Activated CD4-positive, alpha-beta T cell treated with anti-CD3 and anti-CD28 coated beads, Interleukin-2, amount 50 U/mL, for 24 hours (primary cell): ENCODE results near the gene DCAF17.
"Not testable (repeated sequence)": the region's sequence is repeated elsewhere in the genome, so short reads cannot be mapped to it uniquely, and the experiment has no call there.

Source experiments
- DNase-seq, 2 donors: peaks; one replicate each; pipeline ENCODE4 v3.0.0-alpha.2; 2020; ENCODE audit warnings: low read depth in 1 of 2, low spot score in 1 of 2

Gene DCAF17

GRCh38 chr2:171512683-171513195 is 78.7 kb downstream of the DCAF17 start:
- no peak for DNase-seq

DNA sequence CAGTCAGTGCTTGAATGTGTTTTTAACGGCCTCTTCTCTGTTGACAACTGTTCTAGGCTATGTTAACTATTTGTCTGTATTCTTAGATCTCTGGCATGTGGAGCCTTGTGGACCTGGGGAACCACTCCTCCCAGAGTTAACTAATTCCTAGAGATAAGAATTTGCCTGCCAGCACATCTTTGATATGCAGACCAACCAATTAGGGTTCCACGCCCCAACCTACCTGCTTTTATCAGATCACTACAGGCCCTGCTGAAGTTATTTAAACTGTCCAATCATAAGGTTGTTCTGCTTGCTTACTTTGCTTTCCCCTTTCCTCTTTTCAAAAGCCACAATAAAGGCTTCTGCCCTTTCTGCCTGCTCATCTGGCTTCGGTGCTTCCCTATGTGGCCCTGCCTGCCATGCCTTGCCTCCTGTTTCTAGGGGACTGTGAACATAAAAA is 79.7 kb downstream of the DCAF17 start:
- no peak for DNase-seq

DNA sequence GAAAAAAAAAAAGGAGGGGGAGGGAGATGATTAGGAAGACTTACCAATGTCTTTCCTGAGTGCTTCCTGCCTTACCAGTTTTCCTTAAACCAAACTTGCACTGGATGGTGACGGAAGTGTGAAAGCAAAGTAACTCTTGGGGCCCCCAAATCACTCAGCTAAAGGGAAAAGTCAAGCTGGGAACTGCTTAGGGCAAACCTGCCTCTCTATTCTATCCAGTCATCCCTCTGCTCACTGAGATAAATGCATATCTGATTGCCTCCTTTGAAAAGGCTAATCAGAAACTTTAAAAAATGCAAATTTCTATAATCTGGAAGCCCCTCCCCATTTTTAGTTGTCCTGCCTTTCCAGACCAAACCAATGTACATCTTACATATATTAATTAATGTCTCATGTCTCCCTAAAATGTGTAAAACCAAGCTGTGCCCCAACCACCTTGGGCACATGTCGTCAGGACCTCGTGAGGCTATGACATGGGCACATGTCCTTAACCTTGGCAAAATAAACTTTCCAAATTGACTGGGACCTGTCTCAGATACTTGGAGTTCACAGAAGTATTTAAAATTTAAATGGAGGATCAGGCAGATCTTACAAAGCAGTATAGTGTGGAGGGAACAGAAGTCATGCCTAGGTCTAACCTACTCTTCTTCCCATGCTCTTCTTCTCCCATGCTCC is 81.0 kb downstream of the DCAF17 start:
- no peak for DNase-seq

DNA sequence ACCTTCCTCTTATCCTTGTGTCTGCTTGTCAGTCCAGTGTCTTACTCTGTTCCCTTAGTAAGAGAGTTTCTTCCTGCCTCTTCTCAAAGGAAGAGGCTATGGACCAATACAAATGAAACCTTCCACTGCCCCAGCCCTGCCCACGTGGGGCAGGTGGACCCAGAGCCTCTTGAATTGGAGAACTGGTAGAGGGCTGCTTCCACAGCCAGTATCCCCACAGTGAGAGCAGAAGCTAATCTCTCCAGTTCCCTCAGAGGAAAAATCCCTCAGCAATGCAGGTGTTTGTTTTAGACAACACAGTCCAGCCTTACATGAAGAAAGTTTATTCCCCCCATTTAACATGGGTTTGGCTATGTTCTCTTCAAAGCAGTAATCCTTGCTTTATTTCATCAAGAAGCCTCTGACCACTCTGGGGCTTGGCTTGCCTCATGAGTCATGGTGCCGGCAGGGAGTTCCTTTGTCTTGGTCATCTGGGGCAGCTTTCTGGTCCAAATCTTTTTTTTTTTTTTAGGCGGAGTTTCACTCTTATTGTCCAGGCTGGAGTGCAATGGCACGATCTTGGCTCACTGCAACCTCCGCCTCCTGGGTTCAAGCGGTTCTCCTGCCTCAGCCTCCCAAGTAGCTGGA is 81.8 kb downstream of the DCAF17 start:
- DNase-seq, result no peak

DNA sequence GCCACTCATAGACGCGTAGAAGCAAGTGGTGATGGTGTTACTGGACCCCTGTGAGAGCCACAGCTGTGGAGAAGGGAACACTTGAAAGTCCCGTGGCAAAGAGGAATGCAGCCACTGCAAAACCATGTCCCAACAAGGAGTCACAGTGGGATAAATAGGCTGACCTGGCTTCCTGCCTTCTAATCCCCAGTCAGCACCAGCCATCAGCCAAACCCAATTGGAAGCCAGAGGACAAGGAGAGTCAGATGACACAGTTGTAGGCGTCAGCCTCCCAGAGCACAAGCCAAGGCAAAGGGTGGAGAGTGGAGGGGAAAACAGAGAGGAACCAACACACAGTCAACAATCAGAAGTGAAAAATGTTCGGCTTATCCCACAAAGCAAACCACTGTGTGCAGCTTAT is 82.8 kb downstream of the DCAF17 start:
- no peak for DNase-seq

DNA sequence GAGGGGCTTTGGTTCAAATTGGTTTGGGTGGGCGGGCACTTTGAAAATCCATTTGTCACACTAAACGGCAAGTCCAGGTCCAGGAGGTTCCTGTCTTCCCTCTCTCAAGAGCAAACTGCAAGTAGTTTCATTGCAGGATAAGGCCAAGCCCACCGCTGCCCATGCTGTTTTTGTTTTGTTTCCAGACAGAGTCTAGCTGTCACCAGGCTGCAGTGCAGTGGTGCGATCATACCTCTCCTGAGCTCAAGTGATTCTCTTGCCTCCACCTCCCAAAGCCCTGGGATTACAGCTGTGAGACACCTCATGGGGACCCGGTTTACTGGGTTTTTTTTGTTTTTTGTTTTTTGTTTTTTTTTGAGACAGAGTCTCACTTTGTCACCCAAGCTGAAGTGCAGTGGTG is 86.4 kb downstream of the DCAF17 start:
- no peak for DNase-seq

DNA sequence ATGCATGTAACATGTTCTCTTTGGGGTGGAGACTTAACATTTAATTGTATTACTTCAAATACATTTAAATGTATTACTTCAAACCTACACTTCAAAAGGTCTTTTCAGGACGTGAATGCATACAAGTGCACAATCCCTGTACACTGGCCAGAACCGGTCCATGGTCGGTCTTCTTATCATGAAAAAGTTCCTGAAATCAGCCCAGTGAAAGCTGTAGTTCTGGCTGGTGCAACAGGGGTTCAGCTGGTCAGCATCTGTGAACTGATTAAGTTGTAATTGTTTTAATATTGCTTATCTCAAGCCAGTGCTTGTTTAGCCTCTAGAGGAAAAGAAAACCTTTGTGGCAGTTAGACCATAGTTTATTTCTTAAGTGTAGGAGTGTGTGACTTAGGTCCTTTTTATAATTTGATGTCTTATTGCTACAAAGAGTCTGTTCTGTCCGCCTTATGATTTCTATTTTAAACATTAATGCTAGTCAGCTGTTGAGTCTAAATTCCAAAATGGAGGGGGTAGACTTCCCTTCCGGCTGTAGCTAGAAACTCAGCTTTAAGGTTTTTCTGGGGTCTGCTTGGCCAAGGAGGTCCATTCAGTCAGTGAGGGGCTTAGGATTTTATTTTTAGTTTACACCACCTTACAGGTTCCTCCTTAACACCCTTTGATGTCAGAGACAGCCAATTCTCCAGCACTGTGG is 87.5 kb downstream of the DCAF17 start:
- DNase-seq, result no peak

DNA sequence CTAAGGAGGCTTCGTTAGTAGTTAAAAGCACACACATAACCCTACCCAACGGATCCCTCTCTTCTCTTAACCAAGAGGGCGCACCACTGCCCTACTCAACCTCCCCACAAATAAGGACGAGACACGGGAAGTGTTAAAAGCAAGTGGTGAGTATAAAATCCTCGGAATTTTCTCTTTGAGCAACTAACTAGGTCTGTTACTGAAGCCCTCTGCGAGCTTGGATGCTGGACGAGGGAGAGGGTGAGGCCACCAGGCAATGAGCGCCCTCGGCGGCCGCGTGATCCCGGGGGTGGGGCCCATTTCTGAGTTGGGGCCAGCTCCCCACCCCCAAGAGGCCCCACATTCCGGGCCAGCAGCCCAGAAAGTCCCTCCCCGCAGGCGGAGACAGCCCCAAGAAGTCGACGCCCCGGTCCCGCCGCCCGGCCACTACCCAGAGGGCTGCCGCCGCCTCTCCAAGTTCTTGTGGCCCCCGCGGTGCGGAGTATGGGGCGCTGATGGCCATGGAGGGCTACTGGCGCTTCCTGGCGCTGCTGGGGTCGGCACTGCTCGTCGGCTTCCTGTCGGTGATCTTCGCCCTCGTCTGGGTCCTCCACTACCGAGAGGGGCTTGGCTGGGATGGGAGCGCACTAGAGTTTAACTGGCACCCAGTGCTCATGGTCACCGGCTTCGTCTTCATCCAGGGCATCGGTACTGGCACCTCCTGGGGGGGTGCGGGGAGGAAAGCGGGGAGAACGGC is 88.2 kb downstream of the DCAF17 start, which contains the start of gene CYBRD1:
TSS of gene CYBRD1 (plus strand) at position 423 of the 736 bp plus-strand sequence. CDS start at position 495, 72 bp downstream.
- no peak for DNase-seq

DNA sequence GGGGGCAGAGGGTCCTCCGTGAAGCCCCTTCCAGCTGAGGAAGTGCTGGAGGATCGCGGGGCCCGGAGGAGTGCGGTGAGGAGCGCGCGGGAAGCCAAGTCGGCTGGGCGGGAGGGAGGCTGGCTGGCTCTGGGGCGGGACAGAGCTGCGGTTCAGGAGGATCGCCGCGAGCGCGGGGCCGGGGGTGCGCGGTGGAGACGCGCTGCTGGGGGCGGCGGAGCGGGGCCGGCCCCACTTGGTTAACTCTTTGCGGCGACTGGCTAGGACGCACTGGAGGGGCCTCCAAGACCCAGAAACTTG is 88.7 kb downstream of the DCAF17 start:
- DNase-seq, result no peak

DNA sequence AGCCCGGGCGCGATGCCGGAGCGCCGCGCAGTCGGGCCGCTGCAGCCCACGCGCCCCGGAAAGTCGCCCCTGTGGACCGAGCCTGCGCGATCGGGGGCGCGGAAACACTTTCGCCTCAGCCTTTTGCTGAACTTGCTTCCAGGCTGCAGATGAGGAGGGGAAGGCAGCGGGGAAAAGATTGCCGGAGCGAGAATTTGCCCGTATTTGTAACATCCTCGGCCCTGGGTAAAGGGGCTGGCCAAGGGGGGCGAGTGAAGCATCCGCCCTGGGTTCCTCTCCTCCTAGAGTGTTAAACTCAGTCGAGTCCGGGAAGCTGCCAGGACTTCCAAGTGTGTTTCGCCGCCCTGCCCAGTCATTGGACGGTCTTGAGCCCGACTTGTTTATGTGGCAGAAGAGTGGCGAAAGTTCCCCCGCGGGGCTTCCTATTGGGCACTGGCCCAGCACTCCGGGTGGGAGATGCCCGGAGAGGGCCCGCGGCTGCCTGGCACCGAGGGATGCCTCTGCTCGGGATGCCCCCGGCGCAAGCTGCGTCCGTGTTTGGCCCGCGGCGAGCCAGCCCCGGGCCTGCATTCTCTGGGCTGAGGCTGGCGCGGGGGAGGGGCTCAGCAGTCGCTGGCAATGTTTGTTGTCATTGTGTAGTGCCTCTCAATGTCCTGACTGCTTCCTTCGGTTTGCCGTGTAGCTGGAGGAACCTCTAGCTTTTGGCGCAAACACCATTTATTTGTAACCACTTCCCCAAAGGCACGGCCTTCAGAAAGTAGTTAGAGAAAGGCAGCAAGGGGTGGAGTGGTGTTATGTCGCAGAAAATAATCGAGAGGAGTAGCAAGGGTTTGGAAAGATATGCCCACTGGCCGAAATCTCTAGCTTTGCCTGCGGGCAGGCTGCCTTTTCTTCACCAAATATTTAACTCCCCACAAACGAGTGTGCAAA is 89.3 kb downstream of the DCAF17 start:
- no peak for DNase-seq

- DNase-seq, result no peak
These were observed 90.0 kb downstream of the DCAF17 start for GRCh38 chr2:171524018-171524401.

DNA sequence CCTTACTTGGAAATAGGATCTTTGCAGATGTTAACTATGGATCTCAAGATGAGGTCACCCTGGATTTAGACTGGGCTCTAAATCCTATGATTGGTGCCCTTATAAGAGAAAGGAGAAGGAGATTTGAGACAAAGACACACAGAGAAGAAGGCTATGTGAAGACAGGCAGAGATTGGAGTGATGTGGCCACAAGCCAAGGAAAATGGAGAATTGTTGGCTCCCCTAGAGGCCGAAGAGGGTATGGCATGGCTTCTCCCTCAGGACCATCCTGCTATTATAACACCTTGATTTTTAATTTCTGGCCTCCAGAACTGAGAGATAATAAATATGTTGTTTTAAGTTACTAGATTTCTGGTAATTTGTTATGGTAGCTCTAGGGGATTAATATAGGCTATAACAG is 95.9 kb downstream of the DCAF17 start:
- no peak for DNase-seq

DNA sequence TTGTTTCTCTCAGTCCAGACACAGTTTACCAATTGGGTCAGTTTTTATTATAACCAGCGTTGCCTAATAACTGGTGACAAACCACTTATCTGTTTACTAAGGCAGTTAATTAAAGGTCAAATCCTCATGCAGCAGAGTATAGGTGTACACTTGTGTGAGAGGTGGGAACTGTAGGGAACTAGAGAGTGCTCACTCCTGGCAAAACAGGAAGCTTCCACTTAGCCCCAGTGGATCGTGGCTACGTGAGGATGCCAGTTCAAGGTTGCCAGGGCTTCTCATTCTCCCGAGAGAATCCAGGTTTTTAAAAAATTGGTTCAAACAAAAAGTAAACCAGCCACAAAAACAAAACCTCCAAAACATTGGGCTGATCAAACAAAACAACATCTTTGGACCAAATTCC is 96.4 kb downstream of the DCAF17 start:
- DNase-seq, result no peak

GRCh38 chr2:171530859-171531258 is 96.8 kb downstream of the DCAF17 start:
- not testable (repeated sequence) for DNase-seq

DNA sequence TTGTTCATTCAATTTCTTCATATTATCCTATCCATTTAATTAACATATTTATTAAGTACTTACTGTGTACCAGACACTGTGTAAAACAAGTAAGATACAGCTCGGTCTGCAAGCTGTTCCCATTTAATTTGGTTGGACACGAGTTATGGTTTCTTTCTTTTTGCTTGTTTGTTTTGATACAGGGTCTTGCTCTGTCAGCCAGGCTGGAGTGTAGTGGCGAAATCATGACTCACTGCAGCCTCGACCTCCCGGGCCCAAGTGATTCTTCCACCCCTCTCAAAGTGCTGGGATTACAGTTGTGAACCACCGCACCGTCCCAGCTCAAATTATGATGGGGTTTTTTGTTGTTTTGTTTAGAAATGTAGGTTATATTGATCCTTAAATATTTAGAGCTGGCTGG is 97.3 kb downstream of the DCAF17 start:
- DNase-seq, result no peak

GRCh38 chr2:171531836-171532450 is 97.9 kb downstream of the DCAF17 start:
- DNase-seq, result no peak

DNA sequence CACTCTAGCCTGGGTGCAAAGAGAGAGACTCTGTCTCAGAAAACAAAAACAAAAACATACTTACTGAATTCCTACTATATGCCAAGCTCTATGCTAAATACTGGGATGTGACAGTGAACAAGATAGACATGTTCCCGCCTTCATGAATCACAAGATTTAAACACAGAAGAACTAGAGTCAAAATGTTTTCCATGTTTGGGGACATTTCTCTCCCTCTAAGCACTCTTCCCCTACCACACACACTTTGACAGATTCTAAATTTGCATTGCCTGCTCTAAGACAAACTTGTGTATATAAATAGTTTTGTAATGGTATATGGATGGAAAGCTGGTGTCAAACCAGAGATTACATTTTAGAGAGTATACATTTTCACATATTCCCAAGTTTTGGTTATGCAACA is 99.3 kb downstream of the DCAF17 start:
- DNase-seq, result no peak
